ENCODE data around the gene PIP4K2B.

Gene PIP4K2B

GRCh38 chr17:38786372-38786771 lies 13.0 kb downstream of the PIP4K2B start:
- TF ChIP-seq REST (IDR thresholded peaks at IDR 0.05; ENCODE audit: insufficient read depth in 1 of 2, low read depth in 2 of 2, low read length in 2 of 2): no peak

GRCh38 chr17:38783227-38783626 lies 16.1 kb downstream of the PIP4K2B start:
- TF ChIP-seq POLR2AphosphoS5 (IDR thresholded peaks at IDR 0.05; ENCODE audit: low read depth, low read length): no peak
- no peak for TF ChIP-seq REST (IDR thresholded peaks at IDR 0.05; ENCODE audit: insufficient read depth in 1 of 2, low read depth in 2 of 2, low read length in 2 of 2)
- TF ChIP-seq TAF1 (IDR thresholded peaks at IDR 0.05; ENCODE audit: borderline replicate concordance, insufficient read depth, low read length): no peak
- no peak for TF ChIP-seq SIN3A (IDR thresholded peaks at IDR 0.05; ENCODE audit: borderline replicate concordance, insufficient read depth, low read length)
- TF ChIP-seq FOXP2 (optimal IDR thresholded peaks at IDR 0.05; ENCODE audit: borderline replicate concordance, extremely low read depth, extremely low read length, insufficient read depth): no peak

GRCh38 chr17:38779965-38780752 lies 19.2 kb downstream of the PIP4K2B start:
- TF ChIP-seq REST (IDR thresholded peaks at IDR 0.05; ENCODE audit: insufficient read depth in 1 of 2, low read depth in 2 of 2, low read length in 2 of 2): no peak
- TF ChIP-seq TAF1 (IDR thresholded peaks at IDR 0.05; ENCODE audit: borderline replicate concordance, insufficient read depth, low read length): no peak
- TF ChIP-seq FOXP2 (optimal IDR thresholded peaks at IDR 0.05; ENCODE audit: borderline replicate concordance, extremely low read depth, extremely low read length, insufficient read depth): no peak
- TF ChIP-seq POLR2AphosphoS5 (IDR thresholded peaks at IDR 0.05; ENCODE audit: low read depth, low read length): no peak
- TF ChIP-seq SIN3A (IDR thresholded peaks at IDR 0.05; ENCODE audit: borderline replicate concordance, insufficient read depth, low read length): no peak

GRCh38 chr17:38777641-38778250 lies 21.6 kb downstream of the PIP4K2B start:
- TF ChIP-seq TAF1 (IDR thresholded peaks at IDR 0.05; ENCODE audit: borderline replicate concordance, insufficient read depth, low read length) (no peak), SIN3A (IDR thresholded peaks at IDR 0.05; ENCODE audit: borderline replicate concordance, insufficient read depth, low read length) (no peak), REST (IDR thresholded peaks at IDR 0.05; ENCODE audit: insufficient read depth in 1 of 2, low read depth in 2 of 2, low read length in 2 of 2) (no peak), FOXP2 (optimal IDR thresholded peaks at IDR 0.05; ENCODE audit: borderline replicate concordance, extremely low read depth, extremely low read length, insufficient read depth) (no peak), POLR2AphosphoS5 (IDR thresholded peaks at IDR 0.05; ENCODE audit: low read depth, low read length) (no peak)
